HG03025 (cell line): ENCODE results near the gene RMND5B.

ENCODE experiments used
- ATAC-seq: cut with Tn5 transposase; IDR thresholded peaks from one replicate; pipeline ENCODE4 v1.9.1; 2021; ENCODE audit warnings: mild to moderate bottlenecking, moderate library complexity; ENCODE audit not compliant: unreplicated experiment, low FRiP score

Gene RMND5B

GRCh38 chr5:178198706-178199105 lies 67.9 kb downstream of the RMND5B start:
- ATAC-seq, result no peak

- no peak for ATAC-seq
Measured at GRCh38 chr5:178199581-178200434, 69.0 kb downstream of the RMND5B start.
